ENCODE measurements around the gene CUL7. TPM values are rescaled to one million over a fixed set of nuclear protein-coding genes. Genes with fewer than 3 reads are reported as not detected.

The CUL7 gene
- total and polyA plus RNA-seq, 9 of the 15 experiments (the other 6 are each of a cell fraction or from before 2014, with no cell fraction given) = 0.44 to 20.1 (median 8.6) TPM

DNA sequence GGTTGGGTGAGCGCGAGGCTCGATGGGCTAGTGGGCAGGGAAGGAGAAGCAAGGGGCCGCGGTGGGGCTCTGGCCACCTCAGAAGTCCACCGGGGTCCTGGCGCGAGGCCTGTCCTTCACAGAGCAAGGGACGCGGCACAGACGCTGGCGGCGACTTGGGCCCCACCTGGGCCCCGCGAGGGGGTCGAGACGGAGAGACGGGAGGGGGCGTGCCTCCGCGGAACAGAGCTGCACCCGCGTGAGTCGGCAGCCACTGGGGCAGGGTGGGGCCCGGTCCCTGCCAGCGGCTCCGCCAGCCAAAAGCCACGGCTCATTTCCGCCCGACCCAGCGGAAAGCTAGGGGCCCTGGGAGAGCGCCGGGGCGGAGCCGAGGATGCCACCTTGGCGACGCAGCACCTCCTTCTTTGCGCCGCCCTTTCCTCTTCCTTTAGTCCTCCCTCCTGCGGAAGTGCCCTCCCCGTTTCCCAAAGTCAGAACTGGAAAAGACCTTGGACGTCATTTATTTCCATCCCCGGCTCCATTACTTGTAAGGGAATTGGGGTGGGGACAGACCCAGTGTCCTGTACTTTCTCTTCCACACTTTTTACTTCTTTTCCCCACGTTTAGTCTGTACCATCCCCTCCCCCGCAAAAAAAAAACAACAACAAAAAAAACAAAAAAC lies at the start of gene CUL7 (continued):
- TF ChIP-seq, protein P1, sequence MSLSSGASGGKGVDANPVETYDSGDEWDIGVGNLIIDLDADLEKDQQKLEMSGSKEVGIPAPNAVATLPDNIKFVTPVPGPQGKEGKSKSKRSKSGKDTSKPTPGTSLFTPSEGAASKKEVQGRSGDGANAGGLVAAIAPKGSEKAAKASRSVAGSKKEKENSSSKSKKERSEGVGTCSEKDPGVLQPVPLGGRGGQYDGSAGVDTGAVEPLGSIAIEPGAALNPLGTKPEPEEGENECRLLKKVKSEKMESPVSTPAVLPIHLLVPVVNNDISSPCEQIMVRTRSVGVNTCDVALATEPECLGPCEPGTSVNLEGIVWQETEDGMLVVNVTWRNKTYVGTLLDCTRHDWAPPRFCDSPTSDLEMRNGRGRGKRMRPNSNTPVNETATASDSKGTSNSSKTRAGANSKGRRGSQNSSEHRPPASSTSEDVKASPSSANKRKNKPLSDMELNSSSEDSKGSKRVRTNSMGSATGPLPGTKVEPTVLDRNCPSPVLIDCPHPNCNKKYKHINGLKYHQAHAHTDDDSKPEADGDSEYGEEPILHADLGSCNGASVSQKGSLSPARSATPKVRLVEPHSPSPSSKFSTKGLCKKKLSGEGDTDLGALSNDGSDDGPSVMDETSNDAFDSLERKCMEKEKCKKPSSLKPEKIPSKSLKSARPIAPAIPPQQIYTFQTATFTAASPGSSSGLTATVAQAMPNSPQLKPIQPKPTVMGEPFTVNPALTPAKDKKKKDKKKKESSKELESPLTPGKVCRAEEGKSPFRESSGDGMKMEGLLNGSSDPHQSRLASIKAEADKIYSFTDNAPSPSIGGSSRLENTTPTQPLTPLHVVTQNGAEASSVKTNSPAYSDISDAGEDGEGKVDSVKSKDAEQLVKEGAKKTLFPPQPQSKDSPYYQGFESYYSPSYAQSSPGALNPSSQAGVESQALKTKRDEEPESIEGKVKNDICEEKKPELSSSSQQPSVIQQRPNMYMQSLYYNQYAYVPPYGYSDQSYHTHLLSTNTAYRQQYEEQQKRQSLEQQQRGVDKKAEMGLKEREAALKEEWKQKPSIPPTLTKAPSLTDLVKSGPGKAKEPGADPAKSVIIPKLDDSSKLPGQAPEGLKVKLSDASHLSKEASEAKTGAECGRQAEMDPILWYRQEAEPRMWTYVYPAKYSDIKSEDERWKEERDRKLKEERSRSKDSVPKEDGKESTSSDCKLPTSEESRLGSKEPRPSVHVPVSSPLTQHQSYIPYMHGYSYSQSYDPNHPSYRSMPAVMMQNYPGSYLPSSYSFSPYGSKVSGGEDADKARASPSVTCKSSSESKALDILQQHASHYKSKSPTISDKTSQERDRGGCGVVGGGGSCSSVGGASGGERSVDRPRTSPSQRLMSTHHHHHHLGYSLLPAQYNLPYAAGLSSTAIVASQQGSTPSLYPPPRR (CRISPR knock-in tag; IDR thresholded peaks at IDR 0.05; ENCODE audit: borderline replicate concordance) = no peak; the same call in 1 of the 2 replicates
- no peak for TF ChIP-seq ZNF124 (CRISPR knock-in tag; IDR thresholded peaks at IDR 0.05)
- TF ChIP-seq BRF1 (IDR thresholded peaks at IDR 0.05; ENCODE audit: borderline replicate concordance, extremely low read depth, insufficient read length) = no peak
- no peak for TF ChIP-seq ZNF224 (CRISPR knock-in tag; IDR thresholded peaks at IDR 0.05)
- no peak for TF ChIP-seq HNRNPUL1 (IDR thresholded peaks at IDR 0.05; ENCODE audit: low read length)
- peak; percentile 92 for TF ChIP-seq POLR2AphosphoS5 (IDR thresholded peaks at IDR 0.05; ENCODE audit: control insufficient read depth, insufficient read depth, low read depth, low read length)
- TF ChIP-seq, protein P2, sequence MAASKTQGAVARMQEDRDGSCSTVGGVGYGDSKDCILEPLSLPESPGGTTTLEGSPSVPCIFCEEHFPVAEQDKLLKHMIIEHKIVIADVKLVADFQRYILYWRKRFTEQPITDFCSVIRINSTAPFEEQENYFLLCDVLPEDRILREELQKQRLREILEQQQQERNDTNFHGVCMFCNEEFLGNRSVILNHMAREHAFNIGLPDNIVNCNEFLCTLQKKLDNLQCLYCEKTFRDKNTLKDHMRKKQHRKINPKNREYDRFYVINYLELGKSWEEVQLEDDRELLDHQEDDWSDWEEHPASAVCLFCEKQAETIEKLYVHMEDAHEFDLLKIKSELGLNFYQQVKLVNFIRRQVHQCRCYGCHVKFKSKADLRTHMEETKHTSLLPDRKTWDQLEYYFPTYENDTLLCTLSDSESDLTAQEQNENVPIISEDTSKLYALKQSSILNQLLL (CRISPR knock-in tag; IDR thresholded peaks at IDR 0.05; ENCODE audit: borderline replicate concordance) = no peak
- no peak for TF ChIP-seq PTRF (tag; IDR thresholded peaks at IDR 0.05)
- peak; percentile 82; the same call in 1 of the 2 replicates for TF ChIP-seq TARDBP (IDR thresholded peaks at IDR 0.05)
- 0 out of 2 replicates have a peak, but pooled peaks have one; percentile 34 for TF ChIP-seq ZNF586 (CRISPR knock-in tag; conservative IDR thresholded peaks at IDR 0.05)
- TF ChIP-seq LCOR (CRISPR knock-in tag; IDR thresholded peaks at IDR 0.05) = peak; percentile 52
- no peak for TF ChIP-seq ZNF121 (CRISPR knock-in tag; conservative IDR thresholded peaks at IDR 0.05)
- TF ChIP-seq, protein P3, sequence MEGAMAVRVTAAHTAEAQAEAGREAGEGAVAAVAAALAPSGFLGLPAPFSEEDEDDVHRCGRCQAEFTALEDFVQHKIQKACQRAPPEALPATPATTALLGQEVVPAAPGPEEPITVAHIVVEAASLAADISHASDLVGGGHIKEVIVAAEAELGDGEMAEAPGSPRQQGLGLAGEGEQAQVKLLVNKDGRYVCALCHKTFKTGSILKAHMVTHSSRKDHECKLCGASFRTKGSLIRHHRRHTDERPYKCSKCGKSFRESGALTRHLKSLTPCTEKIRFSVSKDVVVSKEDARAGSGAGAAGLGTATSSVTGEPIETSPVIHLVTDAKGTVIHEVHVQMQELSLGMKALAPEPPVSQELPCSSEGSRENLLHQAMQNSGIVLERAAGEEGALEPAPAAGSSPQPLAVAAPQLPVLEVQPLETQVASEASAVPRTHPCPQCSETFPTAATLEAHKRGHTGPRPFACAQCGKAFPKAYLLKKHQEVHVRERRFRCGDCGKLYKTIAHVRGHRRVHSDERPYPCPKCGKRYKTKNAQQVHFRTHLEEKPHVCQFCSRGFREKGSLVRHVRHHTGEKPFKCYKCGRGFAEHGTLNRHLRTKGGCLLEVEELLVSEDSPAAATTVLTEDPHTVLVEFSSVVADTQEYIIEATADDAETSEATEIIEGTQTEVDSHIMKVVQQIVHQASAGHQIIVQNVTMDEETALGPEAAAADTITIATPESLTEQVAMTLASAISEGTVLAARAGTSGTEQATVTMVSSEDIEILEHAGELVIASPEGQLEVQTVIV (CRISPR knock-in tag; IDR thresholded peaks at IDR 0.05; ENCODE audit: borderline replicate concordance) = peak; percentile 76; the same call in 1 of the 2 replicates
- no peak for TF ChIP-seq CBFA2T2 (conservative IDR thresholded peaks at IDR 0.05)
- TF ChIP-seq NCOA1 (IDR thresholded peaks at IDR 0.05; ENCODE audit: low read depth) = no peak; the same call in 1 of the 2 replicates
- peak; percentile 91 for TF ChIP-seq ZBTB7A (IDR thresholded peaks at IDR 0.05; ENCODE audit: borderline replicate concordance, control insufficient read depth, low read depth, low read length)
- peak; percentile 82; the same call in 1 of the 2 replicates for TF ChIP-seq KLF10 (CRISPR knock-in tag; IDR thresholded peaks at IDR 0.05)
- TF ChIP-seq RFX7 (CRISPR knock-in tag; IDR thresholded peaks at IDR 0.05) = no peak
- TF ChIP-seq TSC22D4 (tag; IDR thresholded peaks at IDR 0.05) = no peak
